Subcutaneous adipose tissue (tissue), 4 donors: ENCODE measurements around the gene GADL1. TPM values are rescaled to one million over a fixed set of nuclear protein-coding genes. Genes with fewer than 3 reads are reported as not detected.

Source experiments
- total RNA-seq, 4 donors: library from RNA; depleted of rRNA; stranded (reverse); fragments of >200 nt; gene quantifications; one replicate each; pipeline ENCODE4 v1.1.0, GENCODE V29; 2016
- TF ChIP-seq, protein P1 (sequence below): fragments of 450-650 bp; IDR thresholded peaks from one replicate; pipeline ENCODE4 v1.5.1; 2016; ENCODE audit warnings: low read depth, mild to moderate bottlenecking, control low read depth, antibody characterized with exemption, moderate library complexity

The GADL1 gene
- total RNA-seq, 4 donors from 2014 or later = not detected

DNA sequence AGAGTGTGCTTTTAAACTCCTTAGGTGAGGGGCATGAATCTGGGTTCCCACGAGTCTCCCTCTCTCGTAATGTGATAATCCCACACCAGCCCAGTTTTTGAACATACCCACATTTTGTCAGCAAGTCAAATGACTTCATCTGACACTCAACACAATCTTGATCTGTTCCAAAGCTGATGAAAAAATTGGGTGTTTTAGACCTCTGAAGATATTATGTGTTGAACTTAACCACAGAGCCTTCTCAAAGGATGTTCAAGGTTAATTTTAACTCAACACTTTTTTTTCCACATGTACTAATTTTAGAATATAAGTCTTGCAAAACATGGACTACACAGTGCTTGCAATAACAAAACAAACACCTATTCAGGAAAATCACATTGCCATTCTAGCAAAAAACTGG, 164.9 kb downstream of the GADL1 start:
- TF ChIP-seq, protein P1, sequence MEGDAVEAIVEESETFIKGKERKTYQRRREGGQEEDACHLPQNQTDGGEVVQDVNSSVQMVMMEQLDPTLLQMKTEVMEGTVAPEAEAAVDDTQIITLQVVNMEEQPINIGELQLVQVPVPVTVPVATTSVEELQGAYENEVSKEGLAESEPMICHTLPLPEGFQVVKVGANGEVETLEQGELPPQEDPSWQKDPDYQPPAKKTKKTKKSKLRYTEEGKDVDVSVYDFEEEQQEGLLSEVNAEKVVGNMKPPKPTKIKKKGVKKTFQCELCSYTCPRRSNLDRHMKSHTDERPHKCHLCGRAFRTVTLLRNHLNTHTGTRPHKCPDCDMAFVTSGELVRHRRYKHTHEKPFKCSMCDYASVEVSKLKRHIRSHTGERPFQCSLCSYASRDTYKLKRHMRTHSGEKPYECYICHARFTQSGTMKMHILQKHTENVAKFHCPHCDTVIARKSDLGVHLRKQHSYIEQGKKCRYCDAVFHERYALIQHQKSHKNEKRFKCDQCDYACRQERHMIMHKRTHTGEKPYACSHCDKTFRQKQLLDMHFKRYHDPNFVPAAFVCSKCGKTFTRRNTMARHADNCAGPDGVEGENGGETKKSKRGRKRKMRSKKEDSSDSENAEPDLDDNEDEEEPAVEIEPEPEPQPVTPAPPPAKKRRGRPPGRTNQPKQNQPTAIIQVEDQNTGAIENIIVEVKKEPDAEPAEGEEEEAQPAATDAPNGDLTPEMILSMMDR = no peak

DNA sequence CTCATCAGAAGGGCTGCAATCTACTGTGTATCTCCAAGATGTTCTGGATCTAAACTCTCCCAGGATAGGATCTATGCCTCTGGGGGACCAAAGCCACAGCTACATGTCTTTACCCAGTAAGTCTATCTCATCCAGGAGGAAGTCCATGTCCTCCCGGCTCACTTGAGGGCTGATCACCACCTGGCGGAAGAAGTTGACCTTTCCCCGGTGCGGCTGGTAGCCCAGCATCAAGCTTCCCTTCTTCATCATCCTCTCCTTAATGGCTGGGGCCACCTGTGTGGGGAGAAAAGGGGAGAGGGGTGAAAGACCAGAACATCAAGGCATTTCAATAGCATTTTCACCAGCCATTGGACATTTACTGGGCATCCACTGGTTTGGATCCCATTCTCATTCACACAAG, 166.3 kb downstream of the GADL1 start:
- TF ChIP-seq, protein P1 = no peak

DNA sequence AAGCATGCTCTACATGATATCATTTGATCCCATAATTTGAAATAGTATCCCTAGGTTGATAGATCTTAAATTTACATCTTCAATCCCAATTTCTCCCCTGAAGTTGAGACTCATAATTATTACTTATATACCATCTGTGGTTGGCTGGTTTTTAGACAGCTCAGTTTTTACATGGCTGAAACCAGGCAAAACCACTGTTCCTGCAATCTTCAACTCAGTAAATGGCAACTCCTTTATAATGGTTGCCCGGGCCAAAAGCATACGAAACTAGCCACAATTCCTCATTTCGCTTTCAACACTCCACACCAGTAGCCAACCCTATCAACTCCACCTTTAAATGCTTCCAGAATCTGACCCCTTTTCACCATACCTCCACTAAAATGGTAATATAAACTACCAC, 169.6 kb downstream of the GADL1 start:
- TF ChIP-seq, protein P1 = no peak

DNA sequence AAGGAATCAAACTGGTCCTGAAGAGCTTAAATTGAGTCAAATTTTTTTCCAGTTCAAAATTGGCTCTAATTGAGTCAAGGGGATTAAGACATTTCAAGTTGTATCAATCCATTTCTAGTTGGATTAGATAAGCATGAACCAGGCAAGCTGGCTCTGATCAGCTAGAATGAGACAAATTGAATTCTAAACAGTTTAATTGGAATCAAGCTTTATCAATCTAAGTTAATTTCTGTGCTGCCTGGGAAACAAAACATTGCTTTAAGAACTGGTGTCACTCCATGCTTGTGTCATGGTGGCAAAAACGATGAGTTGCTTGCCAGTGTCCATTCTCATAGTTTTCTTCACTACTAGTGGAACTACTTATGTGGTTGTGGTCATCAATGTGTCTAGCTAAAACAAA, 171.2 kb downstream of the GADL1 start:
- TF ChIP-seq, protein P1 = no peak

DNA sequence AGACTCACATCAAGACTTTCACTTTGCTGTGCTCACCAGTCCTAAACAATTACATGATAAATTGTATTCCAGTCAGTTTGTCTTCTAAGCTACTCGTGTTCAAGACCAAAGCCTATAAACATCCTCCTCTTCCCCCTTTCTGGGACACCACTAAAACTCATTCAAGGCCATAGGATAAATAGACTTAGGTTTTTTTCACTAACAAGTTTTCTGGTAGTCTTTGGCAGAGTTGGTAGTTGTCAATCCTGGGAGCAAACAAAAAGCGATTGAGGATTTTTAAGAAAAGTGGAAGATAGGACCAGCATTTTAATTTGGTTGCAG, 173.2 kb downstream of the GADL1 start:
- TF ChIP-seq, protein P1 = no peak

DNA sequence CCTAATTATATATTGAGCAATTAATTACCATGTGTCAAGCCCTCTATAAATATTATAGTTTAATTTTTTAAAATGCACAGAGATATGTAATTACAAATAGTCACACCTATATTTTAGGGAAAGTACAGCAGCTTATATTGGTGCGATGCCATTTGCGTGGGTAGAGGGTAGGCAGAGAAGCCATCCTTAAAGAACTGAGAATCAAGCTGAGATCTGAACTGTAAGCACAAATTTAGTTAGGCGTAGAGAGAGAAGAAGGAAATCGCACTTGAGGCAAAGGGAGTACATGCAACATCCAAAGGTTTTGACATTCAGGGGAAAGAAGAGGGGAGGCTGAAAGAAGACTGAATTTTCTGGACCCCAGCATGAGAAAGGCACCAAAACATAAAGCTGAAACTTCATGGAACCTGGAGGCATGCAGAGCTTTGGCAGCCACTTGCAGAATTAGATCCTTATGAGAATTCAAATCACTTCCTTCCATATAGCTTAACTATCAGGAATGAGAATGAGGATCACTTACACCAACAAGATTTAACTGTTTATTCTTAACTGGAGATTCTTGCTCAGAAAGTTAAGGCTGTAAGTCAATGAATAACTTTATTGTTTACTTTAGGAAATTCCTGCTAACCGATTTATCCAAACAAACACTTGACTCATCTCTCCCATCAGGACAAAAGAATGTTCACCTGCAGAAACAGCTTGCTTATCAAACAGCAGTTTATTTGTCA, 173.7 kb downstream of the GADL1 start:
- TF ChIP-seq, protein P1 = no peak

DNA sequence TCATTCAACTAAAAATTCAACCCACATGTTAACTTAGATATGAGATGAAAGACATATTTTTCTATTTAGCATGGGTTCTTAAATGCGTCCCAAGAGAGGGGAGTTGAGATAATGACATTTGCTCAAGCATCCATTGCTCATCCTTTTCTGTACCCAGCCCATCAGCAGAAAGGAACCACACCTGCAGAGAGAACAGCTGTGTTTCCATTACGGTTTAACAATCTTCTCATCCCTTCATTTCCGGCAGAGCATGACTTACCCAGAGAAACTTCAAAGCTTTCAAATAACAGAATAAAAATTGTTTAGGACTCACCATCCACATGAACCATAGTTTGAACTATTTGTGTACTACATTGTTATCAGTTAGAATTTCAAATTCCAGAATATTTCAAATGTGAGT, 174.9 kb downstream of the GADL1 start:
- TF ChIP-seq, protein P1 = no peak
